Placental epithelial cell (primary cell): Measurements from ENCODE around the gene FAM43B. TPM values are rescaled to one million over a fixed set of nuclear protein-coding genes. Genes with fewer than 3 reads are reported as not detected.

Source experiments
- total RNA-seq: library from RNA; depleted of rRNA; stranded (reverse); fragments of >200 nt; gene quantifications from 2 replicates; pipeline ENCODE4 v1.2.3, GENCODE V29; 2012

The FAM43B gene, protein sequence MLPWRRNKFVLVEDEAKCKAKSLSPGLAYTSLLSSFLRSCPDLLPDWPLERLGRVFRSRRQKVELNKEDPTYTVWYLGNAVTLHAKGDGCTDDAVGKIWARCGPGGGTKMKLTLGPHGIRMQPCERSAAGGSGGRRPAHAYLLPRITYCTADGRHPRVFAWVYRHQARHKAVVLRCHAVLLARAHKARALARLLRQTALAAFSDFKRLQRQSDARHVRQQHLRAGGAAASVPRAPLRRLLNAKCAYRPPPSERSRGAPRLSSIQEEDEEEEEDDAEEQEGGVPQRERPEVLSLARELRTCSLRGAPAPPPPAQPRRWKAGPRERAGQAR
- 0.39 and 0.98 TPM in 2 replicates for total RNA-seq

DNA sequence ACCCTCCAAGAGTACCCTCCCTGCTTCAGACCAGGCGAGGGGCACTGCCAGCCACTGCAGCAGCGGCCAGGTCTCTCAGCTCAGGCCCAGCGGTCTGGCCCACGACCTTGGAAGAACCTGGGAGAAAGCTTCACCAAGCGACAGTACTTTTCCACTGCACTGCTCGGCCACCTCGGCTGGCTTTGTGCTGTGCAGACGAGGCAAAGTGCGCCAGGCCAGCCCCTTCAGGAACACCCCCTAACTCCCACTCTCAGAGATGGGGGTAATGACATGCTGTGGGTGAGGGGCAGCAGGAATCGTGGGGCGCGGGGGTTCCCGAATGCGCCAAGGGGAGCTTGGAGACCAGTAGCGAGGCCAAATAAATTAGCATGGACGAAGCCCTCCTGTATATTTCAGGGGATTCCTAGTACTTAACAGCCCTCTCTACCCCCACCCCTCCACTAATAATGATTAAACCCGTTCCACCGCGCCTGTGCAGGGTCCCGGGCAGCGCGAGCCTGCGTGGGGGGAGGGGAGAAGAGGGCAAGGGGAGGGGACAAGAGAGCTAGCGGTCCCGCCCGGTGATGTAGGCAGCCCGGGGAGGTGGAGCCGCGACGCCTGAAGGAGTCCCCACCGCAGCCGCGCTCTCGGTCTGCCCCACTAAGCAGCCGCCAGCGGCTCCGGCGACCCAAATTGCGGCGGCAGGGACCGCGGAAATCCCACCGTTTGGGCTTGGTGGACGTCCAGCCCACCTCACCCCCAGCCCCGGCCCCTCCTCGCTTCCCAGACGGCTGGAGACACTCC is at the start of gene FAM43B:
TSS of gene FAM43B (plus strand) at position 629 of the 783 bp plus-strand sequence. CDS start 401 bp downstream, outside the sequence.

DNA sequence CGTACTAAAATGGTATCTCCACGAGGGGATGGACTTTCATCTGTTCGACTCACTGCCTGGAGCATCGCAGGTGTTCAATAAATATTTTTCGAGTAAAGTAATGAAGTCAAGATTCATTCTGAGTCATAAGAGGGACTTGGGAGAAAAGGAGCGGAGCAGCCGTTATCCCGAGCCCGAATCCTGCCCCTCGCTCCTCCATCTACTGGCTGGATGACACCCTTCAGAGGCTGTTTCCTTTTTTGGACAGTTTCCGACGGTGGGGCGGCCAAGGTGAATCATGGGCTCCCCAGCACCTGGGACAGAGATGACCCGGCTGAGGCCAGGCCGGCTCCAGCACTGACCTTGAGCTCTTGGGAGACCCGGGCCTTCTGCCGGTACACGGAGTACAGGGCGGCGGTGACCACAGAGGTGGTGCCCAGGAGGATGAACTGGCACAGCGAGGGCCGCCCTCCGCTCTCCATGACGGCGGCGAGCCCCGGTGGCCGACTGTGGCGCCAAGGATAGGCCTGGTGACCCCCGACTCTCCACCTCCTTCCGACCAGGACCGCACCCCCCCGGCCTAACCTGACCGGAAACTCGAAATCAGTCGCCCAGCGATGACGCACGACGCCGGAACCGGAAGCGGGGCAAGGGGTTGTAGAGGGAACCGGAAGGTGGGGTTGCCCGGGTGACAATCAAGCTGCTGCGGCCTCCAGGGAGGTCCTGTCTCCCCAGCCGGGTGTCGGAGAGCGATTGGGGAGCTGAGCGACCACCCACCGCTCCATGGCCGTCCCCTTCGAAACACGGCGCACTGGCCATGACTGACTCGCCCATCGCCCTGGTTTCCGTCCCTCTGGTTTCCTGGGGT is 44.6 kb upstream of the FAM43B start, which contains the start of gene MUL1:
TSS of gene MUL1 (minus strand) at position 588 of the 847 bp plus-strand sequence. CDS start at position 461, 127 bp downstream.

DNA sequence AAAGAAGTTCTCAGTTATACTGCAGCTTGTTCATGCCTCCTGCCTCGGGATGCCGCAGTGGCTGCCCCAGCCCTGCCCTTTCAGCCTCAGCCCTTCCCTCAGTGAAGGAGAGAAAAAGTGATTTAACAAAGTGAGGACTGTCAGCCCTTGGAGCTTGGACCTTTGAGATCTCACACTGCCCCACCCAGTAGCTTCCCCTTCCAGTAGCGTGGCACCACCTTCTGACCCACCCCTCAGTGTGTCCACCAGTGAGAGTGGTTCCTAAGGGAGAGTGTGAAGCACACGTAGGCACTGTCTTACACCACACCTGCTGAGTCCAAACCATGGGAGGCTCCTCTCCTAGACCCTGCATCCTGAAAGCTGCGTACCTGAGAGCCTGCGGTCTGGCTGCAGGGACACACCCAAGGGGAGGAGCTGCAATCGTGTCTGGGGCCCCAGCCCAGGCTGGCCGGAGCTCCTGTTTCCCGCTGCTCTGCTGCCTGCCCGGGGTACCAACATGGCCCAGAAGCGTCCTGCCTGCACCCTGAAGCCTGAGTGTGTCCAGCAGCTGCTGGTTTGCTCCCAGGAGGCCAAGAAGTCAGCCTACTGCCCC is 36.4 kb downstream of the FAM43B start, which contains the start of gene CDA:
TSS of gene CDA (plus strand) at position 464 of the 592 bp plus-strand sequence. CDS start at position 497, 33 bp downstream.

Other genes starting within 250 kb of the FAM43B start
- gene CAMK2N1, start 66.4 kb upstream of the FAM43B start, total RNA-seq = 37.0 and 37.3 TPM in 2 replicates
- gene MUL1, start 44.4 kb upstream of the FAM43B start, total RNA-seq = 27.1 and 35.0 TPM in 2 replicates
- gene CDA, start 36.5 kb downstream of the FAM43B start, total RNA-seq = 2.7 and 15.2 TPM in 2 replicates
- gene PINK1, start 80.9 kb downstream of the FAM43B start, total RNA-seq = 58.5 and 198 TPM in 2 replicates
- gene DDOST, start 108.8 kb downstream of the FAM43B start, total RNA-seq = 287 and 292 TPM in 2 replicates
- gene KIF17, start 165.4 kb downstream of the FAM43B start, total RNA-seq = 0.33 and 0.39 TPM in 2 replicates
- 0.65 TPM in 1 of 2 replicates, not detected in the other for gene SH2D5, start 180.1 kb downstream of the FAM43B start, total RNA-seq
- gene HP1BP3, start 234.7 kb downstream of the FAM43B start, total RNA-seq = 149 and 225 TPM in 2 replicates